CD4-positive, alpha-beta T cell treated with Interleukin-12 subunit alpha and Interleukin-12 subunit beta, for 1 hour (primary cell): ENCODE data around the gene CYB5A.

Experiments used
- DNase-seq: peaks from one replicate; pipeline ENCODE4 v3.0.0-alpha.2; 2020

Gene CYB5A

GRCh38 chr18:74274700-74275099 is 17.1 kb downstream of the CYB5A start:
- DNase-seq, result no peak

GRCh38 chr18:74273394-74273793 is 18.4 kb downstream of the CYB5A start:
- no peak for DNase-seq

GRCh38 chr18:74271635-74272034 is 20.1 kb downstream of the CYB5A start:
- no peak for DNase-seq

- no peak for DNase-seq
Observed at GRCh38 chr18:74268933-74269620, 22.7 kb downstream of the CYB5A start.

GRCh38 chr18:74268175-74268574 is 23.6 kb downstream of the CYB5A start:
- DNase-seq, result no peak

GRCh38 chr18:74266161-74266560 is 25.6 kb downstream of the CYB5A start:
- DNase-seq, result no peak

- DNase-seq, result no peak
Observed at GRCh38 chr18:74265546-74266098, 26.1 kb downstream of the CYB5A start.

GRCh38 chr18:74264303-74265020 is 27.3 kb downstream of the CYB5A start:
- no peak for DNase-seq

- DNase-seq, result no peak
Observed at GRCh38 chr18:74261053-74261713, 30.6 kb downstream of the CYB5A start.

- no peak for DNase-seq
Observed at GRCh38 chr18:74259347-74259746, 32.4 kb downstream of the CYB5A start.

- DNase-seq, result no peak
Observed at GRCh38 chr18:74257083-74257482, 34.7 kb downstream of the CYB5A start.

- DNase-seq, result no peak
Observed at GRCh38 chr18:74256190-74256589, 35.6 kb downstream of the CYB5A start.

- DNase-seq, result no peak
Observed at GRCh38 chr18:74255131-74255616, 36.6 kb downstream of the CYB5A start.

- no peak for DNase-seq
Observed at GRCh38 chr18:74252039-74252395, 39.7 kb downstream of the CYB5A start.

GRCh38 chr18:74251297-74252038 is 40.3 kb downstream of the CYB5A start:
- no peak for DNase-seq

GRCh38 chr18:74250131-74250530 is 41.6 kb downstream of the CYB5A start:
- DNase-seq, result no peak

GRCh38 chr18:74249181-74249968 is 42.4 kb downstream of the CYB5A start:
- no peak for DNase-seq

- DNase-seq, result no peak
Observed at GRCh38 chr18:74248595-74248994, 43.2 kb downstream of the CYB5A start.

GRCh38 chr18:74248189-74248588 is 43.6 kb downstream of the CYB5A start:
- no peak for DNase-seq

- no peak for DNase-seq
Observed at GRCh38 chr18:74244554-74244953, 47.2 kb downstream of the CYB5A start.

GRCh38 chr18:74243127-74243526 is 48.6 kb downstream of the CYB5A start:
- DNase-seq, result no peak
